Stomach (tissue), 4 donors: ENCODE data around the gene CDH7.

Experiments
- POLR2A ChIP-seq, 4 donors: fragments of 450-650 bp; IDR thresholded peaks; one replicate each; pipeline ENCODE4 v1.6.1; 2016; ENCODE audit warnings: antibody characterized with exemption in 4 of 4, control low read depth in 2 of 4, mild to moderate bottlenecking in 1 of 4, moderate library complexity in 1 of 4
- POLR2AphosphoS5 ChIP-seq, 3 donors: sonication (generic); formaldehyde crosslinking; IDR thresholded peaks; one replicate each; pipeline ENCODE4 v1.6.1; 2016; ENCODE audit warnings: antibody characterized with exemption in 3 of 3
- TF ChIP-seq, protein P1 (sequence below), 7 experiments: fragments of 450-650 bp in 4 of 7; fragments of 200-600 bp in 3 of 7; sonication (generic) in 3 of 7; IDR thresholded peaks; one replicate each; pipeline ENCODE4 v1.5.1; 2016 to 2019; ENCODE audit warnings: antibody characterized with exemption in 7 of 7, control low read depth in 2 of 7, mild to moderate bottlenecking in 1 of 7

DNA sequence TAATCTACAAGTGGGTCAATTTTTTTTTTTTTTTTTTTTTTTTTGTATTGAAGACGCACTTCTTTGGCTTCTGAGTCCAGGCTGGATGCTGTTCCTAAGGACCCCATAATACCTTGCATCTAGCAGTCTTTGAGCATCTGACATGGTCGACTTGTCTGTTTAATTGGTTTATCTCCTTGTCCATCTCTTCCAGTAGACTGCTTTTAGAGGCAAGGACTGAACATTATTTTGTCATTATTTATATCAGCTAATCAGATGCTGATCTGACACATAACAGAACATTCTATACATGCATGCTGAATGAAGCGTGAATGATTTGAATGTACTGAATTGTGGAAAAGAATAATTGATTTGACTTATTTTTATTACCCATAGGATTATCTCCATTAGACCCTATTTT lies 118.7 kb downstream of the CDH7 start:
- TF ChIP-seq, protein P1, sequence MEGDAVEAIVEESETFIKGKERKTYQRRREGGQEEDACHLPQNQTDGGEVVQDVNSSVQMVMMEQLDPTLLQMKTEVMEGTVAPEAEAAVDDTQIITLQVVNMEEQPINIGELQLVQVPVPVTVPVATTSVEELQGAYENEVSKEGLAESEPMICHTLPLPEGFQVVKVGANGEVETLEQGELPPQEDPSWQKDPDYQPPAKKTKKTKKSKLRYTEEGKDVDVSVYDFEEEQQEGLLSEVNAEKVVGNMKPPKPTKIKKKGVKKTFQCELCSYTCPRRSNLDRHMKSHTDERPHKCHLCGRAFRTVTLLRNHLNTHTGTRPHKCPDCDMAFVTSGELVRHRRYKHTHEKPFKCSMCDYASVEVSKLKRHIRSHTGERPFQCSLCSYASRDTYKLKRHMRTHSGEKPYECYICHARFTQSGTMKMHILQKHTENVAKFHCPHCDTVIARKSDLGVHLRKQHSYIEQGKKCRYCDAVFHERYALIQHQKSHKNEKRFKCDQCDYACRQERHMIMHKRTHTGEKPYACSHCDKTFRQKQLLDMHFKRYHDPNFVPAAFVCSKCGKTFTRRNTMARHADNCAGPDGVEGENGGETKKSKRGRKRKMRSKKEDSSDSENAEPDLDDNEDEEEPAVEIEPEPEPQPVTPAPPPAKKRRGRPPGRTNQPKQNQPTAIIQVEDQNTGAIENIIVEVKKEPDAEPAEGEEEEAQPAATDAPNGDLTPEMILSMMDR (IDR thresholded peaks at IDR 0.05) = no peak
- TF ChIP-seq POLR2AphosphoS5 (IDR thresholded peaks at IDR 0.05) = no peak
- TF ChIP-seq POLR2A (IDR thresholded peaks at IDR 0.05) = no peak
